Testis (tissue), 3 donors: ENCODE data around the gene ERC1. TPM values are rescaled to one million over a fixed set of nuclear protein-coding genes. Genes with fewer than 3 reads are reported as not detected.
A peak's percentile ranks its signal among the peaks of the same experiment; 100 is the strongest.

Experiments
- DNase-seq: peaks from one replicate; pipeline ENCODE4 v3.0.0-alpha.2; 2019
- H3K27ac ChIP-seq, 2 donors: fragments of 200-600 bp; sonication (generic); one replicate each; pipeline ENCODE4 v1.5.1; 2019
- H3K27me3 ChIP-seq: fragments of 200-600 bp; sonication (generic); one replicate; pipeline ENCODE4 v1.5.1; 2019
- H3K36me3 ChIP-seq: fragments of 200-600 bp; sonication (generic); one replicate; pipeline ENCODE4 v1.5.1; 2017; ENCODE audit warnings: low read depth; ENCODE audit errors: missing control alignments
- H3K4me1 ChIP-seq: fragments of 200-600 bp; sonication (generic); one replicate; pipeline ENCODE4 v1.5.1; 2019
- H3K4me3 ChIP-seq, 2 donors: fragments of 200-600 bp; sonication (generic); one replicate each; pipeline ENCODE4 v1.5.1; 2017 to 2019
- H3K9me3 ChIP-seq: fragments of 200-600 bp; sonication (generic); one replicate; pipeline ENCODE4 v1.5.1; 2017
- CTCF ChIP-seq, 3 experiments: fragments of 450-650 bp in 2 of 3; fragments of 200-600 bp in 1 of 3; sonication (generic) in 1 of 3; IDR thresholded peaks; one replicate each; pipeline ENCODE4 v1.5.1; 2016 to 2019; ENCODE audit warnings: antibody characterized with exemption in 3 of 3, mild to moderate bottlenecking in 2 of 3, moderate library complexity in 1 of 3
- POLR2A ChIP-seq: fragments of 450-650 bp; IDR thresholded peaks from one replicate; pipeline ENCODE4 v1.6.1; 2017; ENCODE audit warnings: antibody characterized with exemption, mild to moderate bottlenecking, moderate library complexity
- WGBS, 2 donors: methylation state at CpG; one replicate each; pipeline ENCODE4 v1.1.5; 2018; 5-methylcytosine and 5-hydroxymethylcytosine counted together
- intact Hi-C: fragments of 100-400 bp; cut with DNase I; formaldehyde crosslinking; loops from one replicate; pipeline ENCODE4 v1.15.1; 2023; ENCODE audit warnings: low total_unique reads
- polyA plus RNA-seq: library from polyadenylated mRNA; stranded (reverse); fragments of 350-450 nt; fragmentation: Illumina TruSeq; extraction: RNeasy Lipid Tissue Mini Kit (QIAGEN cat#74804); gene quantifications from one replicate; pipeline ENCODE4 v1.2.3, GENCODE V29; 2014; ENCODE audit warnings: low read depth, low replicate concordance; ENCODE audit not compliant: insufficient read depth
- total RNA-seq, 2 donors: library from RNA; depleted of rRNA; stranded (reverse); fragments of >200 nt; gene quantifications; one replicate each; pipeline ENCODE4 v1.2.3, GENCODE V29; 2016

The ERC1 gene
- total and polyA plus RNA-seq, 3 donors from 2014 or later, result 25.8 to 109 (median 106) TPM

GRCh38 chr12:1213618-1214205 lies 222.7 kb downstream of the ERC1 start:
- WGBS, 2 donors, result 97 to 98% methylated on average over 7 of the region's 7 CpGs
- intact Hi-C loops, result no loop called here
- no peaks in the 10 kb centered on the region for H3K27me3 ChIP-seq

DNA sequence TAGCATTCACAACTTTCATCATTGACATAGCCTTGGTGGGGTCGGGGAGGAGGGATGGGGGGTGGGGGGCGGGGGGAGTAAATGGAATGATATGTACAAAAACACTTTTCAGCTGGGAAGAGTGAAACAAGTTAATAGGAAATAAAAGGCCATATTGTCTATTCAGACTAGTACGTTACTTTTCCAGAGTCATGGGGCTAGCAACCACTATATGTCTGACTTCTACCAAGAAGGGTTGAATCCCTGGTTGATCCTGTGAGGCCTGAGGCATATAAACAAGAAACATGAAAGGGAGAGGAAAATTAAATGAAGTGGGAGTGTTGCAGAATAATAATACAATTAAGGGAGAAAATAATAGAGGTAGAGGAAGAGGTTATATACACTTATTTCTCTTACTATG lies 225.5 kb downstream of the ERC1 start:
- 78 to 93% methylated on average over 3 of the region's 3 CpGs for WGBS, 2 donors
- Histone ChIP-seq H3K4me3 (no peak overlapping the region), H3K27me3 (no peaks in the 10 kb centered on the region), H3K4me1 (peaks cover 20% of the 10 kb centered on the region), H3K27ac (no peak overlapping the region), H3K36me3 (no peaks in the 10 kb centered on the region), H3K9me3 (no peaks in the 10 kb centered on the region)
- DNase-seq, result no peak
- TF ChIP-seq CTCF (IDR thresholded peaks at IDR 0.05) (no peak), POLR2A (no peak)
- intact Hi-C loops, result no loop called here

More at GRCh38 chr12:1213618-1214205, 222.7 kb downstream of the ERC1 start:
- Histone ChIP-seq H3K36me3 (no peaks in the 10 kb centered on the region), H3K4me3 (no peak overlapping the region), H3K4me1 (peaks cover 15% of the 10 kb centered on the region), H3K9me3 (no peaks in the 10 kb centered on the region), H3K27ac (no peak overlapping the region)
- DNase-seq, result no peak
- TF ChIP-seq CTCF (IDR thresholded peaks at IDR 0.05) (no peak), POLR2A (no peak)

DNA sequence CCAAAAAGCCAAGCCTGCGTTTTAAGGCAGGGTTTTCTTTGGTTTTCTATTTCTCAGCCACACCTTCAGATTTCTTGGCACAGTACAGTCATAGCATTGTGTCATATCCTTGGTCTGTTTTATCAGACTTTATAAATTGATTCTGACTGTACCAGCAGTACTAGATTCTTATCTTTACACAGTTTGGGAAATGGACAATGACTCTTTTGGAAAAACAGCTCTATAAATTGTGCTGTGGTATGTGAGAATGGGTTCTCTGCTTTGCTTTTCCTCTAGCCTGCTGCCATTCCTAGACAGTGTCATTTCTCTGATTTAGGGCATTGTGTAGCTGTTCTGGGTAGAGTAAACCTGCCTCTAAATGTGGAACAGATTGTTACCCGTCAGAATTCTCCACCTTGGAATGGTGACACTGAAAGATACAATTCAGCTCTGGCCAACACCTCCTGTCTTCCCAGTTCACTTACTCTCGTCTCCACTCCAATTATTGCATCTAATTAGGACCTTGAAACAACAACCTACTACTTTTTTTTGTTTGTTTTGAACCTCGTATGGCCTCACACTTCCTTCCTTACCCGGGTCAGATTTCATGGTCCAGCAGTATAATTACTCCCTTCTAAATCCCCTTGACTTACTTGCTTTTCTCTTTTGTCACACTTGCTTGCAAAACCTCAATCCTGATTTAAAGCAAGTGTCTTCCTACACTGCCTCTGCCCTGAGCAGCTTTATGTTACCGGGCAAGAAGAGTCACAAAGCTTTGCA lies 226.3 kb downstream of the ERC1 start:
- TF ChIP-seq CTCF (IDR thresholded peaks at IDR 0.05), result no peak
- no peak for TF ChIP-seq POLR2A
- Histone ChIP-seq H3K36me3 (no peaks in the 10 kb centered on the region), H3K27me3 (no peaks in the 10 kb centered on the region), H3K4me3 (no peak overlapping the region), H3K9me3 (no peaks in the 10 kb centered on the region), H3K27ac (peak overlapping the region in 1 of 2 donors; percentile 42), H3K4me1 (peaks cover 20% of the 10 kb centered on the region)
- intact Hi-C loops, result no loop called here
- DNase-seq, result no peak
- WGBS, 2 donors, result 27% methylated on average over 6 of the region's 6 CpGs

DNA sequence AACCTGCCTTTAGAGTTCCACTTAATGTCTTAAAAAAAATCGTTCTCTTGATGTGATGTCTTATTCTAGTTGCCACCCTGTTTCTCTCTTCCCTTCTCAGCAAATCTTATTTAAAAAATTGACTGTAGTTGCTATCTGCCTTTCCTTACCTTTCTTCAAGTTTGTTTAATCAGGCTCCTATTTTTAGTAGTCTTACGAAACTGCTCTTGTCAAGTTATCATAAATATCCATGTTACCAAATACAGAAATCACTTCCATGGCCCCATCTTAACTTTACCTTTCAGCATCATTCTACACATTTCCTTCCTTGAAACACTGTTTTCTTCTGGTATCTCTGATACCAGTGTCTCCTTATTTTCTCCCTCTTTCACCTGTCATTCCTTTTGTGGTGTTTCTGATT lies 227.3 kb downstream of the ERC1 start:
- Histone ChIP-seq H3K4me3 (no peak overlapping the region), H3K4me1 (peaks cover 20% of the 10 kb centered on the region), H3K27ac (no peak overlapping the region), H3K27me3 (no peaks in the 10 kb centered on the region), H3K36me3 (no peaks in the 10 kb centered on the region), H3K9me3 (no peaks in the 10 kb centered on the region)
- TF ChIP-seq CTCF (IDR thresholded peaks at IDR 0.05) (no peak), POLR2A (no peak)
- WGBS, 2 donors, result 83 to 84% methylated on average over 2 of the region's 2 CpGs
- intact Hi-C loops, result no loop called here
- no peak for DNase-seq
